Measurements from ENCODE around the gene HCFC1. TPM values are rescaled to one million over a fixed set of nuclear protein-coding genes. Genes with fewer than 3 reads are reported as not detected.

The HCFC1 gene
- total RNA-seq (2013), result 12.3 TPM
- polyA plus RNA-seq (10 to 100 TPM in 1 of 3 donors, 1 to 10 TPM in 2; 1.9 to 21.8 (median 3.8) TPM), polyA minus RNA-seq (37.8 and 59.0 TPM in 2 replicates), total RNA-seq (57.2 to 207 (median 68.7) reads per million in 11 experiments)

DNA sequence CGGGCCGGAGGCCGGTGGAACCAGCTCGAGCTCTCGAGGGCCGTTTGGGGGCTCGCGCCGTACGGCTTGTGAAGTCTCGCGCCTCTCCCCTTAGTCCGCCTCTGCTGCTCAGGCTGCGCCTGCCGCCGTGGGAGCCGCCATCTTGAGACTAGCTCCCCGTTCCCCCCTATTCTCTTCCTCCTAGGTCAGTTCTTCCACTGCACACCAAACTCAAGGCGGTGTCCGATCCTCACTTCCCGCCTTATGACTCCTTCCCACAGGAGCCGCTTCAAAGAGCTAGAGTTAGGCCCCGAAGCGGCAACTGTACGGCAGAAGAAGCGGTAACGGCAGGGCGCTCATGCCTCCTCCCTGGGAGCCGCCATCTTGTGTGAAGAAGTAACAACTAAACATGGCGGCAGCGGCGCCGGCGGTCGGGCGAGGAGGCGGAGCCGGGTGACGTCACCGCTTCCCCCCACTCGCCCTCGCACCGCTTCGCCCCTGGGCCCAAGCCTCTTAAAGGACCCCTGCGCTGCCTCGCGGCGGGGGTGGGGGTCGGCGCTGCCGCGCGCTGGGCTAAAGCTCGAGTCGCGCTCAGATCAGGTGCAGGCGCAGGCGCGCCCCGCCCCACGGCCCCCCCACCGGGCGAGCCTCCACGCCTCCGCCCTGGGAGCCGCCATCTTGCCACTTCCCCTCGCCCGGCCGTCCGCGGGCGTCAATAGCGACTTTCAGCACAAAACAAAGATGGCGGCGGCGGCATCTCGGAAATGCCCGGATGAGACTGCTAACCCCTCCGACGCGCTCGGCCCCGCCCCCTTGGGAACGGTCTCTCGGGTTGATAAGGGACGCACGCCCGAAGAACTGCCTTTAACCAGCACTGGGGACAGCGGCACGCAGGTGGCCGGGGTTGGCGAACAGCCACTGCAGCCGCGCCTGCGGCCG lies at the start of gene HCFC1:
TSS of gene HCFC1 (minus strand) at position 369 of the 918 bp plus-strand sequence. CDS start 978 bp downstream, outside the sequence.
- Histone ChIP-seq H2AFZ (ENCODE audit: insufficient read depth, low read depth, low read length, poor library complexity, severe bottlenecking) (peak within 1 kb of the TSS; percentile 84), H3K4me3 (replicated peaks in 1 of 3; ENCODE audit: low read depth in 2 of 3, low read length in 3 of 3) (peak within 1 kb of the TSS; percentile 90 to 100 (median 99)), H3K36me3 (replicated peaks in 1 of 2; ENCODE audit: control insufficient read depth in 1 of 2, insufficient read depth in 2 of 2, low read length in 2 of 2) (no peaks in the 10 kb centered on the region), H3K79me2 (ENCODE audit: insufficient read depth, low read length) (peaks cover 77% of the 10 kb centered on the region), H3K4me1 (ENCODE audit: control insufficient read depth in 1 of 2, insufficient read depth in 2 of 2, low read length in 2 of 2) (peaks cover 55 to 60% of the 10 kb centered on the region in 2 donors), H4K20me1 (ENCODE audit: insufficient read depth, low read length) (peaks cover 52% of the 10 kb centered on the region), H3K4me2 (replicated peaks; ENCODE audit: extremely low read depth, low read length, poor library complexity, severe bottlenecking) (peak within 1 kb of the TSS; percentile 87), H3K27ac (ENCODE audit: low read depth in 1 of 2, low read length in 2 of 2) (peak within 1 kb of the TSS; percentile 99 to 100), H3K27me3 (ENCODE audit: control insufficient read depth in 2 of 2, insufficient read depth in 2 of 2, low read length in 2 of 2) (no peaks in the 10 kb centered on the region), H3K9me3 (replicated peaks in 1 of 2; ENCODE audit: control insufficient read depth in 1 of 2, insufficient read depth in 1 of 2, low read length in 2 of 2) (no peaks in the 10 kb centered on the region), H3K9ac (ENCODE audit: insufficient read depth, low read length, poor library complexity, severe bottlenecking) (peak within 1 kb of the TSS; percentile 97)
- H3K27me3 Mint-ChIP-seq (ENCODE audit: low read depth in 3 of 3), result peaks cover 0 to 46% (median 0%) of the 10 kb centered on the region in 3 donors
- peak; percentile 82 to 93 (median 90) for DNase-seq
- peak within 1 kb of the TSS; percentile 99 to 100 for H3K4me3 Mint-ChIP-seq
- intact Hi-C loops (cut with micrococcal nuclease), result loop anchor here (5.0 kb wide), 2 partner anchors 36 to 41 kb away; no protein-coding TSS in a partner anchor
- H3K4me1 Mint-ChIP-seq, result peaks cover 50% of the 10 kb centered on the region
- peaks cover 0 to 21% (median 8%) of the 10 kb centered on the region in 7 donors for H3K9me3 Mint-ChIP-seq
- peaks cover 4 to 14% of the 10 kb centered on the region in 2 donors for H3K36me3 Mint-ChIP-seq
- peak within 1 kb of the TSS; percentile 100 for H3K27ac Mint-ChIP-seq
- no peak for TF ChIP-seq CTCF (IDR thresholded peaks at IDR 0.05)
- under 1% methylated on average over 77 of the region's 96 CpGs for WGBS (ENCODE audit: insufficient coverage)

DNA sequence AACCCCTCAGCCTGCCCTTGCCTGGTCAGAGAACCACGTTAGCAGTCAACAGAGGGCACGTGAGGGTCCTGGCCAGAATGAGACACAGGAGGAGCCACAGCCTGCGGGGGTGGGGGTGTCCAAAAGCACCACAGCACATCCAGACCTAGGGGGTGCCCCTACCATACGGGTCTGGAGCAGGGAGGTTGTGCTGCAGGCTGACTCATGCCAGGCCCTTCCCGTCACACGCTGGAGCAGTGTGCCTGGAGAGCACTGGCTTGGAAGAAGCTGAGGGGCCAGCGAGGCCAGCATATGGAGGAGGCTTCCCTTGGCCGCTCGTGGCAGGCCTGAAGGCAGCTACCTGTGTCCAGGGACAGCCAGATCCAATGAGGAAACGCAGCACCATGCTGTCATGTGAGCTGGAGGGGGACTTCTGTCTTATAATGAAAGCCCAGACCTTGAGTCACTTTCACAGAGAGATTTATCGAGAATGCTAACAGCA lies 49.6 kb upstream of the HCFC1 start:
- Histone ChIP-seq H3K9me3 (replicated peaks in 1 of 2; ENCODE audit: control insufficient read depth in 1 of 2, insufficient read depth in 1 of 2, low read length in 2 of 2) (peaks cover 0 to 5% of the 10 kb centered on the region in 2 donors), H3K4me2 (replicated peaks; ENCODE audit: extremely low read depth, low read length, poor library complexity, severe bottlenecking) (peak overlapping the region; percentile 75), H2AFZ (ENCODE audit: insufficient read depth, low read depth, low read length, poor library complexity, severe bottlenecking) (no peak overlapping the region), H3K9ac (ENCODE audit: insufficient read depth, low read length, poor library complexity, severe bottlenecking) (peak overlapping the region; percentile 96), H3K27me3 (ENCODE audit: control insufficient read depth in 2 of 2, insufficient read depth in 2 of 2, low read length in 2 of 2) (peaks cover 0 to 2% of the 10 kb centered on the region in 2 donors), H3K4me1 (ENCODE audit: control insufficient read depth in 1 of 2, insufficient read depth in 2 of 2, low read length in 2 of 2) (peaks cover 28 to 33% of the 10 kb centered on the region in 2 donors), H4K20me1 (ENCODE audit: insufficient read depth, low read length) (peaks cover 40% of the 10 kb centered on the region), H3K27ac (ENCODE audit: low read depth in 1 of 2, low read length in 2 of 2) (peak overlapping the region; percentile 97 to 99), H3K4me3 (replicated peaks in 1 of 3; ENCODE audit: low read depth in 2 of 3, low read length in 3 of 3) (peak overlapping the region in 2 of 3 experiments; percentile 3 to 74), H3K36me3 (replicated peaks in 1 of 2; ENCODE audit: control insufficient read depth in 1 of 2, insufficient read depth in 2 of 2, low read length in 2 of 2) (peaks cover 21% of the 10 kb centered on the region in 2 donors), H3K79me2 (ENCODE audit: insufficient read depth, low read length) (peaks cover 39% of the 10 kb centered on the region)
- intact Hi-C loops (cut with micrococcal nuclease), result no loop called here
- Mint-ChIP-seq H3K4me1 (peaks cover 30% of the 10 kb centered on the region), H3K9me3 (peaks cover 0 to 7% (median 0%) of the 10 kb centered on the region in 7 donors), H3K27ac (peak overlapping the region; percentile 95 to 99 (median 98)), H3K27me3 (ENCODE audit: low read depth in 3 of 3) (peaks cover 0 to 57% (median 0%) of the 10 kb centered on the region in 3 donors), H3K4me3 (no peak overlapping the region), H3K36me3 (peaks cover 10 to 19% of the 10 kb centered on the region in 2 donors)
- no peak for TF ChIP-seq CTCF (IDR thresholded peaks at IDR 0.05)
- peak; percentile 62 to 85 (median 63) for DNase-seq
- 17% methylated on average over 2 of the region's 11 CpGs for WGBS (ENCODE audit: insufficient coverage)

Measured in CD14-positive monocyte (primary cell).